NCI-H1417 treated with DMSO at 0.1 percent for 48 hours (cell line): Measurements from ENCODE around the gene ZNF814.
"Not testable (repeated sequence)": the region's sequence is repeated elsewhere in the genome, so short reads cannot be mapped to it uniquely, and the experiment has no call there.

Source experiments
- DNase-seq: peaks from one replicate; lab custom pipeline; 2025; lab: John Stamatoyannopoulos, UW

ZNF814 gene

GRCh38 chr19:57815247-57816075 lies 73.4 kb downstream of the ZNF814 start:
- DNase-seq, result no peak

GRCh38 chr19:57814505-57815246 lies 74.2 kb downstream of the ZNF814 start, which contains the start of gene ZNF552:
ZNF552 (minus strand) TSS chr19:57814913; CDS start chr19:57814743, 170 bp downstream.
- peak; percentile 23 for DNase-seq

GRCh38 chr19:57813919-57814504 lies 74.8 kb downstream of the ZNF814 start:
- no peak for DNase-seq

GRCh38 chr19:57812975-57813820 lies 75.6 kb downstream of the ZNF814 start:
- not testable (repeated sequence) for DNase-seq

- DNase-seq, result no peak
These were observed 76.6 kb downstream of the ZNF814 start for GRCh38 chr19:57812226-57812625.

- DNase-seq, result not testable (repeated sequence)
These were observed 78.2 kb downstream of the ZNF814 start for GRCh38 chr19:57810410-57811295.

GRCh38 chr19:57807541-57807940 lies 81.3 kb downstream of the ZNF814 start:
- DNase-seq, result no peak

GRCh38 chr19:57803594-57804325 lies 85.1 kb downstream of the ZNF814 start:
- DNase-seq, result no peak

- no peak for DNase-seq
These were observed 85.6 kb downstream of the ZNF814 start for GRCh38 chr19:57803265-57803593.

GRCh38 chr19:57802269-57802668 lies 86.6 kb downstream of the ZNF814 start:
- DNase-seq, result no peak

GRCh38 chr19:57800696-57801095 lies 88.1 kb downstream of the ZNF814 start:
- no peak for DNase-seq
